ENCODE results near the gene DIPK1B. TPM values are rescaled to one million over a fixed set of nuclear protein-coding genes. Genes with fewer than 3 reads are reported as not detected.
A peak's percentile ranks its signal among the peaks of the same experiment; 100 is the strongest.

DIPK1B gene
- total RNA-seq, 4 donors from 2014 or later: 19.4 to 23.6 (median 22.6) TPM

DNA sequence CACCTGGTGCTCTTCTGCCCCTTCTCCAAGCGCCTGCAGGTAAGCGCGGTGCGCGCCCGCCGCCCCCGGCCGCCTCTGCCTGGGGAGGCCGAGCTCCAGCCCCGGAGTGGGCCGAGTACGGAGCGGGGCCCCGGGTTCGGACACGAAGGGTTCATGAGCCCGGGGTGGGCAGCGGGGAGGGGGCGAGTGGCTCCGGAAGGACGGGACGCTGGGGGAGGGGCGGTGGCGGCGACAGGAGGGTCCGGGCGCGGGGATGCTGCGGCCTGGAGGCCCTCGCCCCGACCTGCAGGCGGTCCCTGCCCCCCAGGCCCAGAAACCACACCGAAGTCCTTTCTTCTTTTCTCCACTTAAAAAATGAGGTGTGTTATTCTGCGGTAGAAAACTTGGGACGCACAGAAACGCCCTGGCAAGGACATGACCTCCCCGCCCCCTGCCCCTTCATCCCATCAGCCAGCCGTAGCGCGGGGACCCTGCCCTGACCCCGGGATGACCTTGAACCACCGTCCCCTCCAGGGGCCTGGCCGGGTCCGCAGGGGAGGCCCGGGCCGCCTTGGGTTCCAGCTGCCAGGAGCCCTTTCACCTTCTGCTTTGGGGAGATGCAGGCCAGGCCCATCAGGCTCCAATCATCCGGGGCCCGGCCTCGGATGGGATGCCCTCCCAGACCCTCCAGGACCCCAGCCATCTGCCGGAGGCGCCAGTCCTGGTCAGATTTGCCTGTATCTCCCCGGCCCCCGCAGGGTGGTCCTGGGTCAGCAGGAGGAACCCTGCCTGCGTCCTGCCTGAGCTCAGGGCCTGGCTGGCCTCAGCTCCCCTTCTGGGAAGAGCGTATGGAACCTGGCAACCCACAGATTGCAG, 545 bp downstream of the DIPK1B start:
- 7 to 30% methylated on average over 16 to 21 of the region's 56 CpGs for WGBS, 2 donors
- peak overlapping the region in 2 of 3 donors; percentile 37 to 52 for H3K27ac ChIP-seq
- H3K36me3 ChIP-seq: no peaks in the 10 kb centered on the region
- peak overlapping the region in 2 of 3 donors; percentile 32 to 72 for H3K4me3 ChIP-seq (replicated peaks in 1 of 3)
- peaks cover 12 to 33% of the 10 kb centered on the region in 2 donors for H3K4me1 ChIP-seq
- H3K27me3 ChIP-seq: no peaks in the 10 kb centered on the region
- TF ChIP-seq, protein P1, sequence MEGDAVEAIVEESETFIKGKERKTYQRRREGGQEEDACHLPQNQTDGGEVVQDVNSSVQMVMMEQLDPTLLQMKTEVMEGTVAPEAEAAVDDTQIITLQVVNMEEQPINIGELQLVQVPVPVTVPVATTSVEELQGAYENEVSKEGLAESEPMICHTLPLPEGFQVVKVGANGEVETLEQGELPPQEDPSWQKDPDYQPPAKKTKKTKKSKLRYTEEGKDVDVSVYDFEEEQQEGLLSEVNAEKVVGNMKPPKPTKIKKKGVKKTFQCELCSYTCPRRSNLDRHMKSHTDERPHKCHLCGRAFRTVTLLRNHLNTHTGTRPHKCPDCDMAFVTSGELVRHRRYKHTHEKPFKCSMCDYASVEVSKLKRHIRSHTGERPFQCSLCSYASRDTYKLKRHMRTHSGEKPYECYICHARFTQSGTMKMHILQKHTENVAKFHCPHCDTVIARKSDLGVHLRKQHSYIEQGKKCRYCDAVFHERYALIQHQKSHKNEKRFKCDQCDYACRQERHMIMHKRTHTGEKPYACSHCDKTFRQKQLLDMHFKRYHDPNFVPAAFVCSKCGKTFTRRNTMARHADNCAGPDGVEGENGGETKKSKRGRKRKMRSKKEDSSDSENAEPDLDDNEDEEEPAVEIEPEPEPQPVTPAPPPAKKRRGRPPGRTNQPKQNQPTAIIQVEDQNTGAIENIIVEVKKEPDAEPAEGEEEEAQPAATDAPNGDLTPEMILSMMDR (IDR thresholded peaks at IDR 0.05): no peak
- TF ChIP-seq POLR2A (IDR thresholded peaks at IDR 0.05): no peak
- no peaks in the 10 kb centered on the region for H3K9me3 ChIP-seq
- intact Hi-C loops (cut with DNase I): no loop called here
- DNase-seq: no peak

DNA sequence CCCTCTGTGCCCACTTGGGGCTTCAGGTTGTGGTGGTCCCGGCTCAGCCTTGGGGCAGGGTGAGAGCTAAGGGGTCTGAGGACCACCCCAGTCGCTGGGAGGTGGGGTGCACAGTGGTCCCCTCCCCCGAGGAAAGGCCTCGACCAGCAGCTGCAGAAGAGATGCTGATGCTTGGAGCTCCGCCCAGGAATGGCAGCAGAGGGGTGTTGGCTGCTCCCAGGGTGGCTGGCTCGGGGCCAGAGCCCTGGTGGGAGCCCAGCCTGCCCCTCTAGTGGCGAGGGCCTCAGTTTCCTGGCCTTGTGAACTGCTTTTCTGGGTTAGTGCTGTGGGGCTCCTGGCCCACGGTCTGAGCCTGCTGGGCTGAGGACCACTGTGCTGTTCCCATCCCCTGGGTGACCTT, 1.2 kb downstream of the DIPK1B start:
- intact Hi-C loops (cut with DNase I): no loop called here
- 43 to 80% methylated on average over 2 to 3 of the region's 8 CpGs for WGBS, 2 donors
- H3K4me3 ChIP-seq (replicated peaks in 1 of 3): no peak overlapping the region
- H3K4me1 ChIP-seq: peaks cover 12 to 33% of the 10 kb centered on the region in 2 donors
- no peaks in the 10 kb centered on the region for H3K36me3 ChIP-seq
- H3K27ac ChIP-seq: peak overlapping the region in 2 of 3 donors; percentile 52 to 53
- no peaks in the 10 kb centered on the region for H3K9me3 ChIP-seq
- no peak for DNase-seq
- TF ChIP-seq POLR2A (IDR thresholded peaks at IDR 0.05): no peak
- TF ChIP-seq, protein P1 (IDR thresholded peaks at IDR 0.05): no peak
- no peaks in the 10 kb centered on the region for H3K27me3 ChIP-seq

DNA sequence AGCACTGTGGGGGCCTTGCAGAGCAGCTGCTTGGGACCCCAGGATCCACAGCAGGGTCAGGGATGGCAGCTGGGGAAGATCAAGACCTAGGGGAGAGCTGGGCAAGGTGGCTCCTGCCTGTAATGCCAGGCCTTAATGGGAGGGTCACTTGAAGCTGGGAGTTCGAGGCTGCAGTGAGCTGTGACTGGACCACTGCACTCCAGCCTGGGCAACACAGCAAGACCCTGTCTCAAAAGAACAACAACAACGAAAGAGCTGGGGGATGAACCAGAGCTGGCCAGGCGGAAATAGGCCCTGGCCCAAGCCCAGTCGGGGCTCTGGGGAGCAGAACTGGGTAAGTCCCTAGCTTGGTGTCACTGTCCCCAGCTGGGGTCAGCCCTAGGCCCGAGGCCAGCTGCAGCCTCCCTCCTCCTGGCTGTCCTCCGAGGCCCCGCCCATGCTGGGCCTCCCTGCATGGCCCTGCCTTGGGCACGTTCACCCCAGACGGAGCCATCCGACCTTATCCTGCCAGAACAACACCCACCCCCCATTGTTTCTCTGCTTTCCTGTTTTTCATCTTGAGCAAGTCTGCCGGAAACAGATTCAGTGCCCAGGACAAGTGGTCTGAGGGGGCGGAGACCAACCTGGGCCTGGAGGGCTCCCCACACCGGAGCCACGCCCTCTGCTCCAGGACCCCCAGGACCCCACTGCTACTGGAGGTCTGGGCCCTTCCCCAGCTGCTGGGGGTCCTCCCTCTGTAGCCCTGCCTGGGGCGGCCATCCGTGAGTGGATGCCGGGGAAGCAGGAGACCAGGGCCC, 1.9 kb downstream of the DIPK1B start:
- intact Hi-C loops (cut with DNase I): no loop called here
- Histone ChIP-seq H3K9me3 (no peaks in the 10 kb centered on the region), H3K36me3 (no peaks in the 10 kb centered on the region), H3K27me3 (no peaks in the 10 kb centered on the region), H3K4me1 (peaks cover 12 to 38% of the 10 kb centered on the region in 2 donors), H3K4me3 (replicated peaks in 1 of 3) (no peak overlapping the region), H3K27ac (peak overlapping the region in 2 of 3 donors; percentile 53 to 58)
- DNase-seq: no peak
- TF ChIP-seq POLR2A (IDR thresholded peaks at IDR 0.05): no peak
- TF ChIP-seq, protein P1 (IDR thresholded peaks at IDR 0.05): no peak
- WGBS, 2 donors: 60 to 74% methylated on average over 17 of the region's 17 CpGs

DNA sequence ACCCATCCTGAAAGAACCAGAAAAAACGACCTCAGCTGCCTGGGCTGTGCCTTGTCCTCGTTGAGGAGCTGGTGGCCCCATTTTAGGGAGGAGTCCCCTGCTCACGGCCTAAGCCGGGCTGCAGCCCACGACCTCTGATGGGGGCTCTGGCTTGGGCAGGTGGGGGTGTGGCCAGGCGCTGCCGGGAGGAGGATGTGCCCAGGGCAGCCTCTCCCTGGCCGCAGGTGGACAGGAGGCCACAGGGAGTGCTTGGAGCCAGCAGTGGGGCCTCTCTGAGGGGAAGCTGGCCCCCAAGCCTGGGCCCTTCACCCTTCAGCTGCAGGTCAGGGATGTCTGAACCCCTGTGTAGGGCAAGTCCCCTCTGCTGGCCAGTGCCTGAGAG, 2.5 kb downstream of the DIPK1B start:
- H3K4me1 ChIP-seq: peaks cover 12 to 42% of the 10 kb centered on the region in 2 donors
- no peak for DNase-seq
- H3K4me3 ChIP-seq (replicated peaks in 1 of 3): no peak overlapping the region
- peak overlapping the region in 2 of 3 donors; percentile 25 to 58 for H3K27ac ChIP-seq
- no peaks in the 10 kb centered on the region for H3K27me3 ChIP-seq
- no peaks in the 10 kb centered on the region for H3K36me3 ChIP-seq
- intact Hi-C loops (cut with DNase I): no loop called here
- H3K9me3 ChIP-seq: no peaks in the 10 kb centered on the region
- TF ChIP-seq, protein P1 (IDR thresholded peaks at IDR 0.05): no peak
- TF ChIP-seq POLR2A (IDR thresholded peaks at IDR 0.05): no peak
- WGBS, 2 donors: 61 to 69% methylated on average over 7 to 8 of the region's 8 CpGs

Measured in thyroid gland (tissue), 4 donors.